GM04504 (cell line): ENCODE measurements around the gene SFMBT2.

Experiments
- DNase-seq: peaks from one replicate; pipeline ENCODE4 v3.0.0-alpha.2; 2012; ENCODE audit warnings: low read depth

SFMBT2 gene

GRCh38 chr10:7425691-7426090 lies 14.9 kb upstream of the SFMBT2 start:
- DNase-seq = no peak

GRCh38 chr10:7424919-7425318 lies 14.1 kb upstream of the SFMBT2 start:
- no peak for DNase-seq

GRCh38 chr10:7424315-7424714 lies 13.5 kb upstream of the SFMBT2 start:
- no peak for DNase-seq

- no peak for DNase-seq
These were observed 12.7 kb upstream of the SFMBT2 start for GRCh38 chr10:7423521-7423920.

- DNase-seq = no peak
These were observed 10.7 kb upstream of the SFMBT2 start for GRCh38 chr10:7421526-7421925.

- no peak for DNase-seq
These were observed 9.2 kb upstream of the SFMBT2 start for GRCh38 chr10:7419998-7420397.

GRCh38 chr10:7417807-7418206 lies 7.0 kb upstream of the SFMBT2 start:
- no peak for DNase-seq

GRCh38 chr10:7417103-7417623 lies 6.3 kb upstream of the SFMBT2 start:
- no peak for DNase-seq

- no peak for DNase-seq
These were observed 3.9 kb upstream of the SFMBT2 start for GRCh38 chr10:7414766-7415165.

- DNase-seq = no peak
These were observed 2.1 kb upstream of the SFMBT2 start for GRCh38 chr10:7412928-7413282.

- DNase-seq = no peak
These were observed 1.5 kb upstream of the SFMBT2 start for GRCh38 chr10:7412237-7412927.

GRCh38 chr10:7411671-7412128 lies 866 bp upstream of the SFMBT2 start:
- DNase-seq = no peak

GRCh38 chr10:7410301-7410861 lies 453 bp downstream of the SFMBT2 start:
- DNase-seq = no peak

GRCh38 chr10:7409732-7410168 lies 1.1 kb downstream of the SFMBT2 start:
- no peak for DNase-seq

- DNase-seq = no peak
These were observed 1.6 kb downstream of the SFMBT2 start for GRCh38 chr10:7409045-7409731.

GRCh38 chr10:7408291-7409044 lies 2.4 kb downstream of the SFMBT2 start:
- no peak for DNase-seq

GRCh38 chr10:7407368-7408290 lies 3.2 kb downstream of the SFMBT2 start:
- DNase-seq = no peak

- DNase-seq = no peak
These were observed 4.0 kb downstream of the SFMBT2 start for GRCh38 chr10:7406712-7407333.

GRCh38 chr10:7405637-7406036 lies 5.2 kb downstream of the SFMBT2 start:
- no peak for DNase-seq

GRCh38 chr10:7403620-7404019 lies 7.2 kb downstream of the SFMBT2 start:
- no peak for DNase-seq

- DNase-seq = no peak
These were observed 9.1 kb downstream of the SFMBT2 start for GRCh38 chr10:7401782-7402181.
